Uterus (tissue), 4 donors: ENCODE results near the gene SLC7A4. TPM values are rescaled to one million over a fixed set of nuclear protein-coding genes. Genes with fewer than 3 reads are reported as not detected.

Experiments
- DNase-seq, 2 donors: peaks; one replicate each; pipeline ENCODE4 v3.0.0-alpha.2; 2019 to 2020
- H3K27ac ChIP-seq, 2 donors: fragments of 200-600 bp; sonication (generic); 1 replicate in 1 of 2; 2 replicates in 1 of 2; pipeline ENCODE4 v1.5.1; 2016 to 2018
- H3K27me3 ChIP-seq, 2 donors: fragments of 200-600 bp; sonication (generic); one replicate each; pipeline ENCODE4 v1.5.1; 2018 to 2019; ENCODE audit warnings: control low read depth in 1 of 2
- H3K36me3 ChIP-seq, 2 donors: fragments of 200-600 bp; sonication (generic); one replicate each; pipeline ENCODE4 v1.5.1; 2019; ENCODE audit warnings: control low read depth in 1 of 2
- H3K4me1 ChIP-seq, 2 donors: fragments of 200-600 bp; sonication (generic); one replicate each; pipeline ENCODE4 v1.5.1; 2018 to 2019; ENCODE audit warnings: control low read depth in 1 of 2
- H3K4me3 ChIP-seq, 2 donors: fragments of 200-600 bp; sonication (generic); 1 replicate in 1 of 2; 2 replicates in 1 of 2; pipeline ENCODE4 v1.5.1; 2018 to 2019; ENCODE audit warnings: mild to moderate bottlenecking in 1 of 2
- H3K9me3 ChIP-seq, 2 donors: fragments of 200-600 bp; sonication (generic); one replicate each; pipeline ENCODE4 v1.5.1; 2019; ENCODE audit warnings: control low read depth in 1 of 2
- CTCF ChIP-seq, 4 experiments: fragments of 200-600 bp in 2 of 4; fragments of 450-650 bp in 2 of 4; sonication (generic) in 2 of 4; IDR thresholded peaks; one replicate each; pipeline ENCODE4 v1.5.1; 2016 to 2019; ENCODE audit warnings: antibody characterized with exemption in 4 of 4, mild to moderate bottlenecking in 2 of 4, moderate library complexity in 1 of 4
- POLR2A ChIP-seq, 2 donors: fragments of 450-650 bp; IDR thresholded peaks; one replicate each; pipeline ENCODE4 v1.6.1; 2016; ENCODE audit warnings: antibody characterized with exemption in 2 of 2, mild to moderate bottlenecking in 1 of 2, moderate library complexity in 1 of 2
- intact Hi-C: fragments of 100-400 bp; cut with DNase I; formaldehyde crosslinking; loops from one replicate; pipeline ENCODE4 v1.15.1; 2023; ENCODE audit warnings: low total_unique reads
- total RNA-seq, 4 donors: library from RNA; depleted of rRNA in 3 of 4; stranded (reverse); fragments of >200 nt in 3 of 4; gene quantifications; one replicate each; pipeline versions ENCODE4 v1.1.0 to v1.2.4, GENCODE V29; 2014 to 2023
- donor health status: DM: yes; HTN: yes; CAD: no.

The SLC7A4 gene
- total RNA-seq, 4 donors from 2014 or later, result 0.35 to 7.9 (median 0.43) TPM; not detected in 1

- H3K9me3 ChIP-seq, result no peaks in the 10 kb centered on the region
- no peaks in the 10 kb centered on the region for H3K27me3 ChIP-seq
- intact Hi-C loops, result no loop called here
- no peak overlapping the region for H3K27ac ChIP-seq
- TF ChIP-seq POLR2A (IDR thresholded peaks at IDR 0.05) (no peak), CTCF (IDR thresholded peaks at IDR 0.05) (no peak)
- no peaks in the 10 kb centered on the region for H3K36me3 ChIP-seq
- peaks cover 4 to 11% of the 10 kb centered on the region in 2 donors for H3K4me1 ChIP-seq
- H3K4me3 ChIP-seq, result no peak overlapping the region
- no peak for DNase-seq
These were observed 14.0 kb downstream of the SLC7A4 start for GRCh38 chr22:21018314-21018713.

GRCh38 chr22:21016644-21017420 lies 15.5 kb downstream of the SLC7A4 start:
- Histone ChIP-seq H3K4me3 (no peak overlapping the region), H3K27me3 (no peaks in the 10 kb centered on the region), H3K27ac (no peak overlapping the region), H3K4me1 (peaks cover 4 to 11% of the 10 kb centered on the region in 2 donors), H3K9me3 (no peaks in the 10 kb centered on the region), H3K36me3 (no peaks in the 10 kb centered on the region)
- DNase-seq, result no peak
- intact Hi-C loops, result no loop called here
- TF ChIP-seq CTCF (IDR thresholded peaks at IDR 0.05) (no peak), POLR2A (IDR thresholded peaks at IDR 0.05) (no peak)

- peaks cover 4 to 11% of the 10 kb centered on the region in 2 donors for H3K4me1 ChIP-seq
- no peak overlapping the region for H3K4me3 ChIP-seq
- H3K27me3 ChIP-seq, result no peaks in the 10 kb centered on the region
- H3K36me3 ChIP-seq, result no peaks in the 10 kb centered on the region
- intact Hi-C loops, result no loop called here
- H3K9me3 ChIP-seq, result no peaks in the 10 kb centered on the region
- TF ChIP-seq POLR2A (IDR thresholded peaks at IDR 0.05) (no peak), CTCF (IDR thresholded peaks at IDR 0.05) (no peak)
- no peak for DNase-seq
- peak overlapping the region in 1 of 2 donors; percentile 25 for H3K27ac ChIP-seq
These were observed 16.8 kb downstream of the SLC7A4 start for GRCh38 chr22:21015466-21016006.

GRCh38 chr22:21014726-21015465 lies 17.5 kb downstream of the SLC7A4 start, which contains the start of gene P2RX6:
Gene P2RX6, plus strand, starts transcription at chr22:21015165. Its CDS starts 10 bp downstream, at chr22:21015175.
- Histone ChIP-seq H3K27ac (peak within 1 kb of the TSS; percentile 16 to 79), H3K36me3 (no peaks in the 10 kb centered on the region), H3K27me3 (no peaks in the 10 kb centered on the region), H3K4me1 (peaks cover 4 to 11% of the 10 kb centered on the region in 2 donors), H3K4me3 (peak within 1 kb of the TSS; percentile 12 to 43), H3K9me3 (no peaks in the 10 kb centered on the region)
- TF ChIP-seq CTCF (IDR thresholded peaks at IDR 0.05) (no peak), POLR2A (IDR thresholded peaks at IDR 0.05) (no peak)
- intact Hi-C loops, result no loop called here
- DNase-seq, result no peak
